NT2/D1 (cell line): ENCODE results near the gene TPPP2.
"Not testable (repeated sequence)": the region's sequence is repeated elsewhere in the genome, so short reads cannot be mapped to it uniquely, and the experiment has no call there.

ENCODE experiments used
- DNase-seq: peaks from one replicate; pipeline ENCODE4 v3.0.0-alpha.2; 2011; ENCODE audit warnings: low read depth, low spot score
- H3K27me3 ChIP-seq: 2 replicates; pipeline ENCODE4 v1.6.0; 2011; ENCODE audit warnings: mild to moderate bottlenecking; ENCODE audit not compliant: insufficient read length, insufficient read depth
- H3K36me3 ChIP-seq: 2 replicates; pipeline ENCODE4 v1.6.1; 2011; ENCODE audit warnings: mild to moderate bottlenecking, low read length, mixed read lengths; ENCODE audit not compliant: insufficient read depth, insufficient read length
- H3K4me1 ChIP-seq: 2 replicates; pipeline ENCODE4 v1.5.1; 2011; ENCODE audit not compliant: insufficient read depth, insufficient read length
- H3K4me3 ChIP-seq: 2 replicates; pipeline ENCODE4 v1.5.1; 2011; ENCODE audit warnings: low read depth; ENCODE audit not compliant: insufficient read length
- H3K9ac ChIP-seq: 2 replicates; pipeline ENCODE4 v1.6.0; 2011; ENCODE audit warnings: low read depth; ENCODE audit not compliant: insufficient read length
- H3K9me3 ChIP-seq: 2 replicates; pipeline ENCODE4 v1.5.1; 2011; ENCODE audit warnings: mild to moderate bottlenecking, low read length; ENCODE audit not compliant: insufficient read depth
- SUZ12 ChIP-seq: IDR thresholded peaks from 2 replicates; pipeline ENCODE4 v1.6.1; 2011; ENCODE audit not compliant: insufficient read length, insufficient read depth; ENCODE audit errors: extremely low read depth
- YY1 ChIP-seq: IDR thresholded peaks from 2 replicates; pipeline ENCODE4 v1.6.1; 2011; ENCODE audit not compliant: insufficient read length, insufficient read depth
- ZNF274 ChIP-seq: IDR thresholded peaks from 2 replicates; pipeline ENCODE4 v1.6.1; 2011; ENCODE audit warnings: mild to moderate bottlenecking, low read depth, low read length

The TPPP2 gene

DNA sequence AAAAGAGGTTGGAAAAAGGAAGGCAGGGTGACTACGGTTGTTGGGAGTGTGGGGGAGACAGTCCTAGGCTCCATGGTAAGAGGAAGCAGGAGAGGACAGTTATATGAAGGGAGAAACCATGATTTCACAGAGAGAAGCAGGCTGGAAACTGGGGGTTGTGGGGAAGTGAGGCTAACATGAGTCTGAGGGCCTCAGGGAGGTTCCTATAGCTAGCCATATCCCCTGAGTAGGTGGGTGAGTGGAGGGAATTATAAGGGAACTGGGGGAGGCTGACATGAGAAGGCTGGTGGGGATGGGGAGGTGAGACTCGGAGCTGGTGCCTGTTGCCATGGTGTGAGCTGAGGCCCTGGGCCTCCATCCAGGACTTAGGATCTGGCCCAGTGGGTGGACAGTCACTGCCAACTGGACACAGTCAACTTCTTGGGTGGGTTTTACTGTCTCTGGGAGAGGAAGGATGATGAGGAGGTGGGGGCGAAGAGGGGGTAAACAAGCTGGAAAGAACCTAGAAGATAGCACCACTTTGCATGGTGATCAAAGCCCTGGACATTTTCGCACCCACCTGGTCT lies 3.2 kb downstream of the TPPP2 start:
- Histone ChIP-seq H3K4me3 (no peak overlapping the region), H3K9ac (no peak overlapping the region), H3K36me3 (no peaks in the 10 kb centered on the region), H3K4me1 (peaks cover 2% of the 10 kb centered on the region), H3K27me3 (no peaks in the 10 kb centered on the region), H3K9me3 (no peaks in the 10 kb centered on the region)
- TF ChIP-seq ZNF274 (no peak), YY1 (no peak), SUZ12 (no peak)
- no peak for DNase-seq

DNA sequence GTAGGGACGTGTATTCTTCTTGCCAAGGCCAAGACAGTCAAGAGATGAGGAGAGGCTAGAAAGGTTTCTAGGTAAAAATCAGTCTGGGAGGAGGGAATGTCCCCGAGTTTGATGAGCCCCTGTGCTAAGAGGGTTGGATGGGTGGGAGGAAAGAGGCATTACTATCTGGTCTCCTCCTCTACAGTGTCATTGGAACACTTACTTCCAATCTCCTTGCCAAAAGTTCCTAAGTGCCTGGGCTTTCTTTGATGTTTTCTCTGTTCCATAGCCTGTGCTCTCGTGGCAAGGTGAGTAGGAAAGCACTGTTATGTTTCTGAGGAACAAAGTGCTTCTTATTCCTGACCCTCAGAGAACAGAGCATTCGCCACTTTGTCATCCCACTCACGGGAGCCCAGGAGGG lies 4.7 kb downstream of the TPPP2 start, which contains the start of gene RNASE13:
Gene RNASE13 (minus strand): TSS at position 101 of the 400 bp plus-strand sequence. CDS start 519 bp downstream, outside the sequence.
- Histone ChIP-seq H3K4me1 (peaks cover 2% of the 10 kb centered on the region), H3K4me3 (no peak within 1 kb of the TSS), H3K36me3 (no peaks in the 10 kb centered on the region), H3K9me3 (no peaks in the 10 kb centered on the region), H3K9ac (no peak within 1 kb of the TSS), H3K27me3 (no peaks in the 10 kb centered on the region)
- no peak for TF ChIP-seq ZNF274
- no peak for TF ChIP-seq SUZ12
- no peak for TF ChIP-seq YY1
- no peak for DNase-seq

DNA sequence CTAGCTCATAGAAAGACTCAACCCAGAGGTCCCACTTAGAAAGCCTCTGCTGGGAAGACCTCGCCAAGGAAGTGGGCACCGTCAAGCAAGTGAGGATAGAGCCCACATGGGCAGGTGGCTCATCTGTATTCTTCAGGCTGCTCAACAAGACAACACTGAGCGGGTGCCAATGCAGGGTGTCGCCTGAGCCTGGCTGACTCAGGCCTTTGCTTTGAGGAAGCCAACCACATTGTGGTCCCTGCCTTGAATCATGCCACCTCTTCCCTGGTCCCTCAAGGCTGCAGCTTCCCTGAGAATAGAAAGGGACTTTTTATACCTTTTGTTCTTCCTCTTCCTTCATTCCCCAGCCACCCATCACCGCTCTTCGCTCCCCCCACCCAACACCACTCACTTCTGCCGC lies 6.7 kb downstream of the TPPP2 start:
- Histone ChIP-seq H3K27me3 (no peaks in the 10 kb centered on the region), H3K4me3 (no peak overlapping the region), H3K9me3 (no peaks in the 10 kb centered on the region), H3K4me1 (peaks cover 2% of the 10 kb centered on the region), H3K9ac (no peak overlapping the region), H3K36me3 (no peaks in the 10 kb centered on the region)
- TF ChIP-seq YY1 (no peak), SUZ12 (no peak), ZNF274 (no peak)
- DNase-seq = no peak

DNA sequence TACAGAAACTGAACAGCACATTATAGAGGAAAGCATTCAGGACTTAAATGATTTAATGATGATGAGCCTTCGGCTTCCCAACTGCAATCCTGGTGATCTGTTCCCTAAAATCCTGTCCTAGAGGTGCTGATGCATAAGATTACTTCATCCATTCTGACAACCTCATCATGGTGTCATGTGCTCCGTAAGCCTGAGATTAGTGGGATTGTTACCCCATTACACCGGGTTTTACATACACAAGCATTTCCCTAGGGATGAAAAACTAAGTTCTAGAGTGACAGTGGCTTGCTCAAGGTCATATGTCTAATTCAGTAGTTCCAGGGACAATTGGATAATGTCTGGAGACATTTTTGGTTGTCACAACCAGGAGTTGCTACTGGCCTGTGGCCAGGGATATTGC lies 7.1 kb downstream of the TPPP2 start:
- Histone ChIP-seq H3K27me3 (no peaks in the 10 kb centered on the region), H3K4me1 (peaks cover 2% of the 10 kb centered on the region), H3K36me3 (no peaks in the 10 kb centered on the region), H3K9ac (no peak overlapping the region), H3K4me3 (no peak overlapping the region), H3K9me3 (no peaks in the 10 kb centered on the region)
- DNase-seq = no peak
- TF ChIP-seq YY1 = no peak
- no peak for TF ChIP-seq SUZ12
- no peak for TF ChIP-seq ZNF274

DNA sequence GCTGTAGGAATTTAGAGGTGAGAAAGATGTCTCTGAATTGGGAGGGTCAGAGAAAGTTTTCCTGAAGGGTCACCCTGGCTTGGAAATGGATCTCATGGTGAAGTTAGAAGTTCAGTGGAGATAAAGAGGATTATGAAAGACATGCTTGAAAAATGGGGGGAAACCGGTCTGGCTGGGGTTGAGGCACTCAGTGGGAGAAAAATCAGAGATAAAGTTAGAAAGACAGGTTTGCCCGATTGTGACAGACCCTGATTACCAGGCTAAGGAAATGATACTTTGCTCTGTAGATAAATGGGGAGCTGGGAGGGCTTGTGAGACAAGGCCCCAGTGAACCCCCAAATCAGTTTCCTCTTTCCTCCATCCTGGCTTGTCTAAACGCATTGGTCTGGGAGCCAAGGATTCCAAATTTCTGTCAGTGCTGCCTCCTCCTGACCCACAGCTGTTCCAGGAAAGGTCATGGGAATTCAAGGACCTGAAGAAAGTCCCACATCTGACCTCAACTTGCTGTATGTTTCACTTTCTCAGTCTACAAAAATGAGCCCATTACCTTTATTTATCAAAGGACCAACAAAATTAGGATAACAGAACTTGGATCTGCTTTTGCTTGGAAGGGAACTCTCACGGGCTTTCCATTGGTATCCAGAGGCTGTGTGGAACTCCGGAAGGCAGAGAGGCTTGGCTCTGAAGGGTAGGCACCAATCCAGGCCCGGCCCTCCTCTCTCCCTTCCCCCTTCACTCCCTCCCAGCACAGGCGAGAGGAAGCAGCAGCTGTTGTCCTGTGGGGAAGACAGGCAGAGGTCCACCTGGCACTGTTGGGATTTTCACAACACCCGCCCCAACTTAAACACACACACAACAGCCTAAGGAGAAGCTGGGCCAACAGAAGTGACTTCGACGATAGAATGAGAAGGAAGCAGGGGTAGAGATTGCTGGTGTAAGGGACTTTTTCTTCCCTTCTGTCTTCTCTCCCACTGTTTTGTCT lies 8.7 kb downstream of the TPPP2 start:
- no peak overlapping the region for H3K4me3 ChIP-seq
- no peak for DNase-seq
- no peaks in the 10 kb centered on the region for H3K4me1 ChIP-seq
- no peaks in the 10 kb centered on the region for H3K9me3 ChIP-seq
- H3K9ac ChIP-seq = no peak overlapping the region
- H3K36me3 ChIP-seq = no peaks in the 10 kb centered on the region
- TF ChIP-seq YY1 (no peak), SUZ12 (no peak), ZNF274 (no peak)
- no peaks in the 10 kb centered on the region for H3K27me3 ChIP-seq

DNA sequence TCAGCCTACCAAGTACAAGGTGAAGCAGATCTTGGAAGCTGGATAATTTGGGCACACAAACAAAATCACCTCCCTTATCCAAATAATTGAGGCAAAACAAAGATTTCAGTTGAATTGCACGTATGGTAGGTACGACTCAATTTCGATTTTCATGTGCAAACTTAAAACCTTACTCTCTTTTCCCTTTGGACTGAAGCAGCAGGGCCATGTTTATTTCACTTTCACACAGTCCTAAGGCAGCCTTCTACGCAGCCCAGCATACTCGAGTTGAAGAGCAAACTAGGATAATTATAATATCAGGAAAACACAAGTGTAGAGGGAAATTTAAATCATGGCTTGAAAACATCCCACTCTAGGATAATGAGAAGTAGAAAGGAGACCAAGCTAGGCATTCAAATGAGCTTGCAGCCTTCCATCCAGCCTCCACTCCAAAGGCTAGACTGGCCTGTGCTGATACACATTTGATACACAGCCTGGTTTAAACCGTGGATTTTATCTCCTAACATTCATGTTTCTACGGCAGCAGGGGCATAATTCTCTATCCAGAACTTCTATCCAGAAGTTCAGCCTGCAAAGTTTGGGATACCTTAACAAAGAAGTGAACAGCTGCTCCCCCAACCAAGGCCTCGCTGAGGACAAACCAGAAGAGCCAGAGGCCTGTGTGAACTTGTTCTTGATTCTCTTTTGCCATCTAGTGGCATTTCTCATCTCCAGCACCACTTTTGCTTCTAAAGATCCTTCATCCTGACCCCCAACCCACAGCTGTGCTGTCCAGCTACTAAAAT lies 9.8 kb downstream of the TPPP2 start:
- Histone ChIP-seq H3K4me1 (peaks cover 3% of the 10 kb centered on the region), H3K9ac (no peak overlapping the region), H3K9me3 (no peaks in the 10 kb centered on the region), H3K36me3 (no peaks in the 10 kb centered on the region), H3K27me3 (no peaks in the 10 kb centered on the region), H3K4me3 (no peak overlapping the region)
- no peak for DNase-seq
- TF ChIP-seq ZNF274 = no peak
- no peak for TF ChIP-seq YY1
- no peak for TF ChIP-seq SUZ12

DNA sequence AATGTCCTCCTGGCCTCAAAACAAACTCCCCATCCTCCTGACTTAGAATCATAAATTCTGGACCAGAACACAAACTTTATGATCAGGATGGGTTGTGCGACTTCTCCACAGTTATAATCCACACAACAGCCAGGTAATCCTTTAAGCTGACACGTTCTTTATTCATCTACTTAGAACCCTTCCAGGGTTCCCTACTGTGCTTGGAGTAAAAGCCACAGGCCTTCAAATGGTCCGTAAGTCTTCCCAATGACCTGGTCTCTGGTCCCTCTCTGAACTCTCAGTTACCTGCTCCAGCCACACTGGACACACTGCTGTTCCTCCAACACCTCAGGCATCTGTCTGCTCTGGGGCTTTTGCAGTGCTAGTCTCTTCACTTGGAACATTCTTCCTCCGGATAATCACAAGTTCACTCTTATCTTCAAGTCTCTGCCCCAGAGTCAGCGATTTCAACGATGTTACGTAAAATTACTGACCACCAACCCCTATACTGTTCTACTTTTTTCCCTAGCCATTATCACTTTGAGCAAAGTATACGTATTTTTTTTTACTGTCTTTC lies 10.4 kb downstream of the TPPP2 start:
- H3K9me3 ChIP-seq = no peaks in the 10 kb centered on the region
- no peak for TF ChIP-seq SUZ12
- TF ChIP-seq ZNF274 = no peak
- no peak overlapping the region for H3K9ac ChIP-seq
- H3K4me3 ChIP-seq = no peak overlapping the region
- no peak for DNase-seq
- no peaks in the 10 kb centered on the region for H3K36me3 ChIP-seq
- H3K4me1 ChIP-seq = peaks cover 3% of the 10 kb centered on the region
- H3K27me3 ChIP-seq = no peaks in the 10 kb centered on the region

DNA sequence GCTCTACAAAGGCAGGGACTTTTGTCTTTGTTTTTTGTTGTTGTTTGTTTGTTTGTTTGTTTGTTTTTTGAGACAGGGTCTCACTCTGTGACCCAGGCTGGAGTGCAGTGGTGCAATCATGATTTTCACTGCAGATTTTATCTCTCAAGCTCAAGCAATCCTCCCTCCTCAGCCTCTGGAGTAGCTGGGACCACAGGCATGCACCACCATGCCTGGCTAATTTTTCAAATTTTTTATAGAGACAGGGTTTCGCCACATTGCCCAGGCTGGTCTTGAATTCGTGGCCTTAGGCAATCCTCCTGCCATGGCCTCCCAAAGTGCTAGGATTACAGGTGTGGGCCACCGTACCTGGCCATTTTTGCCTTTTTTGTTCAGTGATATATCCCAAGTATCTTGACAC lies 10.9 kb downstream of the TPPP2 start:
- not testable (repeated sequence) for H3K9ac ChIP-seq, H3K27me3 ChIP-seq, H3K36me3 ChIP-seq, DNase-seq, H3K4me1 ChIP-seq, H3K9me3 ChIP-seq, H3K4me3 ChIP-seq
